GM23248 (cell line): ENCODE data around the gene TNKS1BP1.

Source experiments
- EZH2 ChIP-seq: fragments of 200-600 bp; sonication (generic); IDR thresholded peaks from 2 replicates; pipeline ENCODE4 v1.6.1; 2018; ENCODE audit warnings: antibody characterized with exemption, mild to moderate bottlenecking; ENCODE audit not compliant: insufficient read depth, poor library complexity, severe bottlenecking
- EZH2phosphoT487 ChIP-seq: fragments of 200-600 bp; sonication (generic); IDR thresholded peaks from 2 replicates; pipeline ENCODE4 v1.6.1; 2018; ENCODE audit warnings: antibody characterized with exemption, moderate library complexity, mild to moderate bottlenecking, low read depth; ENCODE audit not compliant: insufficient read depth

GRCh38 chr11:57347336-57347735 is 22.6 kb upstream of the TNKS1BP1 start:
- TF ChIP-seq EZH2 = no peak
- TF ChIP-seq EZH2phosphoT487 = no peak
